ENCODE measurements around the gene ITGBL1.

- no peak for TF ChIP-seq CTCF (IDR thresholded peaks at IDR 0.05; ENCODE audit: insufficient read depth, low read length, poor library complexity, severe bottlenecking)
- TF ChIP-seq EZH2phosphoT487 (conservative IDR thresholded peaks at IDR 0.05; ENCODE audit: low read length): no peak
These were observed 142.5 kb downstream of the ITGBL1 start for GRCh38 chr13:101594936-101595335.
